Natural killer cell (primary cell): Measurements from ENCODE around the gene ACO1. TPM values are rescaled to one million over a fixed set of nuclear protein-coding genes. Genes with fewer than 3 reads are reported as not detected.

Experiments used
- ATAC-seq, 3 donors: fragments of 150-1000 bp in 2 of 3; fragments of 200-7000 bp in 1 of 3; cut with Tn5 transposase; 1 replicate in 1 of 3; 2 replicates in 2 of 3; pipeline ENCODE4 v1.10.0; 2021; ENCODE audit warnings: mild to moderate bottlenecking in 2 of 3, moderate library complexity in 2 of 3
- DNase-seq, 2 donors: peaks; one replicate each; pipeline versions ENCODE4 v3.0.0 to v3.0.0-alpha.2; 2013 to 2021; ENCODE audit warnings: mixed read lengths in 1 of 2
- H3K27ac ChIP-seq: one replicate; pipeline ENCODE4 v1.5.1; 2013; ENCODE audit warnings: mild to moderate bottlenecking, low read length
- H3K27me3 ChIP-seq: one replicate; pipeline ENCODE4 v1.6.1; 2013; ENCODE audit warnings: low read length; ENCODE audit not compliant: control insufficient read depth, insufficient read depth
- H3K36me3 ChIP-seq: one replicate; pipeline ENCODE4 v1.6.1; 2013; ENCODE audit warnings: low read length; ENCODE audit not compliant: control insufficient read depth, insufficient read depth
- H3K4me1 ChIP-seq: one replicate; pipeline ENCODE4 v1.6.1; 2013; ENCODE audit warnings: low read length; ENCODE audit not compliant: control insufficient read depth, insufficient read depth
- H3K4me3 ChIP-seq: one replicate; pipeline ENCODE4 v1.5.1; 2013; ENCODE audit warnings: low read length
- H3K9me3 ChIP-seq: one replicate; pipeline ENCODE4 v1.6.1; 2013; ENCODE audit warnings: low read length; ENCODE audit not compliant: control insufficient read depth, insufficient read depth
- H3K27ac Mint-ChIP-seq, 2 donors: one replicate each; pipeline ENCODE4 v1.8.0; 2022; ENCODE audit warnings: mild to moderate bottlenecking in 2 of 2, mixed read lengths in 2 of 2, moderate library complexity in 1 of 2
- H3K27me3 Mint-ChIP-seq, 2 donors: one replicate each; pipeline ENCODE4 v1.8.0; 2022; ENCODE audit warnings: low read depth in 2 of 2, mixed read lengths in 2 of 2
- H3K36me3 Mint-ChIP-seq: one replicate; pipeline ENCODE4 v1.8.0; 2022; ENCODE audit warnings: mixed read lengths
- H3K4me1 Mint-ChIP-seq, 2 donors: one replicate each; pipeline ENCODE4 v1.8.0; 2022; ENCODE audit warnings: mixed read lengths in 2 of 2
- H3K4me3 Mint-ChIP-seq: one replicate; pipeline ENCODE4 v1.8.0; 2022; ENCODE audit warnings: mild to moderate bottlenecking, moderate library complexity, mixed read lengths
- H3K9me3 Mint-ChIP-seq, 2 donors: one replicate each; pipeline ENCODE4 v1.8.0; 2022; ENCODE audit warnings: mixed read lengths in 2 of 2
- WGBS: methylation state at CpG from one replicate; pipeline ENCODE4 v1.1.7; 2013; ENCODE audit warnings: missing lambda C conversion rate; ENCODE audit not compliant: insufficient coverage; 5-methylcytosine and 5-hydroxymethylcytosine counted together
- intact Hi-C: fragments of 100-400 bp; cut with micrococcal nuclease; formaldehyde crosslinking; loops from one replicate; pipeline ENCODE4 v1.14.2; 2022
- total RNA-seq, 4 donors: library from RNA; stranded (reverse); fragments of 120-200 nt in 1 of 4; gene quantifications; one replicate each; pipeline versions ENCODE4 v1.2.3 to v1.2.4, GENCODE V29; 2013 to 2022
- TF ChIP-seq, protein P1 (sequence below): fragments of 200-600 bp; IDR thresholded peaks from one replicate; pipeline ENCODE4 v1.8.0; 2022; ENCODE audit warnings: antibody characterized with exemption

Gene ACO1
- total RNA-seq, 3 donors from 2014 or later (not counting 1 experiment from before 2014, with no cell fraction given) = 5.8 to 7.4 (median 6.9) TPM

- no peak for ATAC-seq
- H3K36me3 Mint-ChIP-seq = no peaks in the 10 kb centered on the region
- H3K4me1 Mint-ChIP-seq = no peaks in the 10 kb centered on the region
- Histone ChIP-seq H3K9me3 (no peaks in the 10 kb centered on the region), H3K4me1 (no peaks in the 10 kb centered on the region), H3K4me3 (no peak overlapping the region), H3K27ac (no peak overlapping the region), H3K36me3 (no peaks in the 10 kb centered on the region), H3K27me3 (no peaks in the 10 kb centered on the region)
- H3K4me3 Mint-ChIP-seq = no peak overlapping the region
- no peak for DNase-seq
- no peaks in the 10 kb centered on the region for H3K9me3 Mint-ChIP-seq
- H3K27me3 Mint-ChIP-seq = no peaks in the 10 kb centered on the region
- TF ChIP-seq, protein P1, sequence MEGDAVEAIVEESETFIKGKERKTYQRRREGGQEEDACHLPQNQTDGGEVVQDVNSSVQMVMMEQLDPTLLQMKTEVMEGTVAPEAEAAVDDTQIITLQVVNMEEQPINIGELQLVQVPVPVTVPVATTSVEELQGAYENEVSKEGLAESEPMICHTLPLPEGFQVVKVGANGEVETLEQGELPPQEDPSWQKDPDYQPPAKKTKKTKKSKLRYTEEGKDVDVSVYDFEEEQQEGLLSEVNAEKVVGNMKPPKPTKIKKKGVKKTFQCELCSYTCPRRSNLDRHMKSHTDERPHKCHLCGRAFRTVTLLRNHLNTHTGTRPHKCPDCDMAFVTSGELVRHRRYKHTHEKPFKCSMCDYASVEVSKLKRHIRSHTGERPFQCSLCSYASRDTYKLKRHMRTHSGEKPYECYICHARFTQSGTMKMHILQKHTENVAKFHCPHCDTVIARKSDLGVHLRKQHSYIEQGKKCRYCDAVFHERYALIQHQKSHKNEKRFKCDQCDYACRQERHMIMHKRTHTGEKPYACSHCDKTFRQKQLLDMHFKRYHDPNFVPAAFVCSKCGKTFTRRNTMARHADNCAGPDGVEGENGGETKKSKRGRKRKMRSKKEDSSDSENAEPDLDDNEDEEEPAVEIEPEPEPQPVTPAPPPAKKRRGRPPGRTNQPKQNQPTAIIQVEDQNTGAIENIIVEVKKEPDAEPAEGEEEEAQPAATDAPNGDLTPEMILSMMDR = no peak
- intact Hi-C loops = loop anchor here (10.0 kb wide), 1 partner anchor 91 kb away; no protein-coding TSS in a partner anchor
- WGBS = 91% methylated on average over 2 of the region's 2 CpGs
- H3K27ac Mint-ChIP-seq = no peak overlapping the region
Observed at GRCh38 chr9:32393911-32394310, 9.5 kb downstream of the ACO1 start.

GRCh38 chr9:32394381-32395049 is 10.1 kb downstream of the ACO1 start:
- WGBS = 92% methylated on average over 6 of the region's 6 CpGs
- TF ChIP-seq, protein P1 = no peak
- no peaks in the 10 kb centered on the region for H3K27me3 ChIP-seq
- no peaks in the 10 kb centered on the region for H3K9me3 ChIP-seq
- H3K9me3 Mint-ChIP-seq = no peaks in the 10 kb centered on the region
- intact Hi-C loops = loop anchor here (10.0 kb wide), 1 partner anchor 90 kb away; no protein-coding TSS in a partner anchor
- DNase-seq (no peak), ATAC-seq (no peak)
- H3K27me3 Mint-ChIP-seq = no peaks in the 10 kb centered on the region
- H3K4me3 Mint-ChIP-seq = no peak overlapping the region
- no peak overlapping the region for H3K27ac Mint-ChIP-seq
- H3K4me1 Mint-ChIP-seq = no peaks in the 10 kb centered on the region
- H3K36me3 Mint-ChIP-seq = no peaks in the 10 kb centered on the region
- no peak overlapping the region for H3K27ac ChIP-seq
- no peak overlapping the region for H3K4me3 ChIP-seq
- H3K36me3 ChIP-seq = no peaks in the 10 kb centered on the region
- no peaks in the 10 kb centered on the region for H3K4me1 ChIP-seq

DNA sequence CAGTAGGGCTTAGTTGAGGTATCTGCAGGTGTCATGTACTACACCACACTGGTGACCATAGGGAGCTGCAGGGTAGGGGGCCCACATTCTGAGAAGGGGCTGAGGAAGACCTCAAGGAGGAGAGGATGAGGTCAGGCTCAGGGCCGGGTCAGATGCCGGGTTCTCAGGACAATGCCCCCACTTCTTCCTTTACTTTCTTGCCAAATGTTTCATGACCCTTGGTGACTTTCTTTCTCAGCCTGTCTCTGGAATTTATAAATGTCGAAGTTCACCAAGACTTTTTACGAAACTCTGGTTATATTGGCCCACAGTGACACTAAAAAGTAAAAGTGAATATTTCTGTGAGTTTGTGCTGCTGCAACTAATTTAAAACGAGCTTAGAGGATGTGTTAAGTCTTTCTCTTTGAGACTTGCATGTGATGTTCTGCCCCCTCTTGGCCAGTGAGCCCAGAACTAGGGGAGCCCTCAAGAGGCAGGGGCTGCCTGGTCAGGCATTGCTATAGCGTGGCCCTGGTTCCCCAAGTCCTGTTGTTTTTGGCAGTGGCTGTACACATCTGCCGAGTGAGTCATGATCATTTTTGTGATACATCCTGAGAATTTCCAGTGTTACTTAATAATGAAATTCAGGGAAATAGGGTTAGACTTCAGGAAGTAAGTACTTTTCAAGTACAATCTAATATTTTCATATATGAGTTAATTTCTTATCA is 11.2 kb downstream of the ACO1 start:
- ATAC-seq = no peak
- WGBS = 87% methylated on average over 7 of the region's 7 CpGs
- H3K27ac Mint-ChIP-seq = no peak overlapping the region
- no peaks in the 10 kb centered on the region for H3K27me3 Mint-ChIP-seq
- TF ChIP-seq, protein P1 = no peak
- H3K9me3 Mint-ChIP-seq = no peaks in the 10 kb centered on the region
- no peaks in the 10 kb centered on the region for H3K27me3 ChIP-seq
- H3K4me3 ChIP-seq = no peak overlapping the region
- no peaks in the 10 kb centered on the region for H3K36me3 ChIP-seq
- no peaks in the 10 kb centered on the region for H3K4me1 Mint-ChIP-seq
- H3K4me1 ChIP-seq = no peaks in the 10 kb centered on the region
- H3K9me3 ChIP-seq = no peaks in the 10 kb centered on the region
- H3K4me3 Mint-ChIP-seq = no peak overlapping the region
- H3K36me3 Mint-ChIP-seq = no peaks in the 10 kb centered on the region
- no peak for DNase-seq
- H3K27ac ChIP-seq = no peak overlapping the region
- intact Hi-C loops = loop anchor here (10.0 kb wide), 1 partner anchor 89 kb away; no protein-coding TSS in a partner anchor
